GM10847 (cell line): Measurements from ENCODE around the gene BCAS3.

Experiments used
- POLR2A ChIP-seq: IDR thresholded peaks from 2 replicates; pipeline ENCODE4 v1.6.1; 2011; ENCODE audit not compliant: insufficient read length; ENCODE audit errors: extremely low read depth

The BCAS3 gene

GRCh38 chr17:61253937-61254574 is 576.4 kb downstream of the BCAS3 start:
- TF ChIP-seq POLR2A: no peak

GRCh38 chr17:61254904-61255303 is 577.3 kb downstream of the BCAS3 start:
- no peak for TF ChIP-seq POLR2A

GRCh38 chr17:61255647-61256046 is 578.0 kb downstream of the BCAS3 start:
- no peak for TF ChIP-seq POLR2A

- no peak for TF ChIP-seq POLR2A
Measured at GRCh38 chr17:61259360-61259759, 581.7 kb downstream of the BCAS3 start.

GRCh38 chr17:61260071-61260797 is 582.6 kb downstream of the BCAS3 start:
- no peak for TF ChIP-seq POLR2A

GRCh38 chr17:61261001-61261637 is 583.5 kb downstream of the BCAS3 start:
- no peak for TF ChIP-seq POLR2A

- TF ChIP-seq POLR2A: no peak
Measured at GRCh38 chr17:61265397-61265796, 587.7 kb downstream of the BCAS3 start.

- no peak for TF ChIP-seq POLR2A
Measured at GRCh38 chr17:61267847-61268246, 590.2 kb downstream of the BCAS3 start.

GRCh38 chr17:61275395-61275794 is 597.7 kb downstream of the BCAS3 start:
- no peak for TF ChIP-seq POLR2A

GRCh38 chr17:61276806-61277205 is 599.2 kb downstream of the BCAS3 start:
- TF ChIP-seq POLR2A: no peak

- no peak for TF ChIP-seq POLR2A
Measured at GRCh38 chr17:61279476-61280145, 602.0 kb downstream of the BCAS3 start.

GRCh38 chr17:61280338-61280737 is 602.7 kb downstream of the BCAS3 start:
- no peak for TF ChIP-seq POLR2A

GRCh38 chr17:61280851-61281250 is 603.2 kb downstream of the BCAS3 start:
- TF ChIP-seq POLR2A: no peak

GRCh38 chr17:61282377-61282776 is 604.7 kb downstream of the BCAS3 start:
- TF ChIP-seq POLR2A: no peak

- TF ChIP-seq POLR2A: no peak
Measured at GRCh38 chr17:61283043-61283442, 605.4 kb downstream of the BCAS3 start.

- no peak for TF ChIP-seq POLR2A
Measured at GRCh38 chr17:61284174-61284573, 606.5 kb downstream of the BCAS3 start.

- no peak for TF ChIP-seq POLR2A
Measured at GRCh38 chr17:61284746-61285145, 607.1 kb downstream of the BCAS3 start.
